Fibroblast of the aortic adventitia (primary cell): ENCODE results near the gene DYNLL1. TPM values are rescaled to one million over a fixed set of nuclear protein-coding genes. Genes with fewer than 3 reads are reported as not detected.

Experiments
- DNase-seq: peaks from one replicate; pipeline ENCODE4 v3.0.0-alpha.2; 2010; ENCODE audit warnings: low read depth
- H3K4me3 ChIP-seq: 2 replicates; pipeline ENCODE4 v1.5.1; 2011; ENCODE audit warnings: low read depth, mild to moderate bottlenecking, control low read depth, low read length, moderate library complexity
- total RNA-seq: library from RNA; depleted of rRNA; stranded (reverse); fragments of >200 nt; gene quantifications from 2 replicates; pipeline ENCODE4 v1.2.3, GENCODE V29; 2012; ENCODE audit warnings: low replicate concordance
- TF ChIP-seq, protein P1 (sequence below): IDR thresholded peaks from 2 replicates; pipeline ENCODE4 v1.5.1; 2011; ENCODE audit warnings: mild to moderate bottlenecking, low read length, control low read depth, inconsistent platforms; ENCODE audit not compliant: insufficient read depth

DYNLL1 gene
- total RNA-seq, 1 donor = 453 TPM

DNA sequence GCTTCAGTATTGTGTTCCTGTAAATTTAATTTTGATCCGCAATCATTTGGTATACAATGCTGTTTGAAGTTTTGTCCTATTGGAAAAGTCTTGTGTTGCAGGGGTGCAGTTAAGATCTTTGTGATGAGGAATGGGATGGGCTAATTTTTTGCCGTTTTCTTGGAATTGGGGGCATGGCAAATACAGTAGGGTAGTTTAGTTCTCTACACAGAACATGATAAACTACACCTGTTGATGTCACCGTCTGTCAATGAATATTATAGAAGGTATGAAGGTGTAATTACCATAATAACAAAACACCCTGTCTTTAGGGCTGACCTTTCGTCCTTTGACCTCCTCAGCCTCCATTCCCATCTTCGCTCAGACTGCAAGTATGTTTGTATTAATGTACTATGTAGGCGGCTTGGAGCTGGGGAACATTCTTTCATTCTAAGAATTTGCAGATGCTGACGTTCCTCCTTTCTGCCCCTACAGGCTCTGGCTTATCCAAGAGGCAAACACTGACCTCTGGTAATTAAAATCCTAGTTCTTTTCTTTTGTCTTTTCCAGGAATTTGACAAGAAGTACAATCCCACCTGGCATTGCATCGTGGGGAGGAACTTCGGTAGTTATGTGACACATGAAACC lies 1.7 kb downstream of the DYNLL1 start:
- DNase-seq = peak; percentile 35
- TF ChIP-seq, protein P1, sequence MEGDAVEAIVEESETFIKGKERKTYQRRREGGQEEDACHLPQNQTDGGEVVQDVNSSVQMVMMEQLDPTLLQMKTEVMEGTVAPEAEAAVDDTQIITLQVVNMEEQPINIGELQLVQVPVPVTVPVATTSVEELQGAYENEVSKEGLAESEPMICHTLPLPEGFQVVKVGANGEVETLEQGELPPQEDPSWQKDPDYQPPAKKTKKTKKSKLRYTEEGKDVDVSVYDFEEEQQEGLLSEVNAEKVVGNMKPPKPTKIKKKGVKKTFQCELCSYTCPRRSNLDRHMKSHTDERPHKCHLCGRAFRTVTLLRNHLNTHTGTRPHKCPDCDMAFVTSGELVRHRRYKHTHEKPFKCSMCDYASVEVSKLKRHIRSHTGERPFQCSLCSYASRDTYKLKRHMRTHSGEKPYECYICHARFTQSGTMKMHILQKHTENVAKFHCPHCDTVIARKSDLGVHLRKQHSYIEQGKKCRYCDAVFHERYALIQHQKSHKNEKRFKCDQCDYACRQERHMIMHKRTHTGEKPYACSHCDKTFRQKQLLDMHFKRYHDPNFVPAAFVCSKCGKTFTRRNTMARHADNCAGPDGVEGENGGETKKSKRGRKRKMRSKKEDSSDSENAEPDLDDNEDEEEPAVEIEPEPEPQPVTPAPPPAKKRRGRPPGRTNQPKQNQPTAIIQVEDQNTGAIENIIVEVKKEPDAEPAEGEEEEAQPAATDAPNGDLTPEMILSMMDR = no peak
- H3K4me3 ChIP-seq = peak overlapping the region; percentile 92

DNA sequence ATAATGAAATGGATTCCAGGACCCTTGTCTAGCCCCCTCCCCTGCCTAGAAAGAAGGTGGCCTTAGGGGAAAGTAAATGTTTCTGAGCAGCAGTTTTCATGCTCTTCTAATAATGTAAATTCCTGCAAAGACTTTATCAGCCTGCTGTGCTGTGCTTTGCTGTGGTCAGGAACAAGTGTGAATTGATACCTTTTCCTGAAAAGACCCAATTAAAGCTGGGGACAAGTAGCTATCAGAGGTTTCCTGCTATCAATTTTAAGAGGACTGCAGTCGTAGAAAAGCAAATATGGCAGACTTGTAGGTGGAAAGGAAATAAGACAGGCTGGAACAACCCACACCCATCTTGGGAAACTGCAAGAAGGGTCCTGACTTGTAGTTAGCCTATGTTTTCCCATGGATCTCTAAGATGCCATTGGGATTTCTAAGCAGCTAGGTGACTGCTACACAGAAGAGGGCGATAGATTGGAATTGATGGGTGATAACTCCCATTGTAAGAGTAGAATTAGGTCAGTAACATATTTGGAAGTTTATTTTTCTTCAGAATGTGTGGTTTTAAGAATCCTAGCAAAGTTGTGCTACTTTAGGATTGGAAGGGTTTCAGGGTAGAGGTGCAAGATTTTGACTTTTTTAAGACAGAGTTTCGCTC lies 3.1 kb downstream of the DYNLL1 start:
- TF ChIP-seq, protein P1 = no peak
- H3K4me3 ChIP-seq = no peak overlapping the region
- DNase-seq = no peak

- DNase-seq = peak; percentile 17
- TF ChIP-seq, protein P1 = no peak
- H3K4me3 ChIP-seq = no peak overlapping the region
These were observed 4.7 kb downstream of the DYNLL1 start for GRCh38 chr12:120500581-120500980.

DNA sequence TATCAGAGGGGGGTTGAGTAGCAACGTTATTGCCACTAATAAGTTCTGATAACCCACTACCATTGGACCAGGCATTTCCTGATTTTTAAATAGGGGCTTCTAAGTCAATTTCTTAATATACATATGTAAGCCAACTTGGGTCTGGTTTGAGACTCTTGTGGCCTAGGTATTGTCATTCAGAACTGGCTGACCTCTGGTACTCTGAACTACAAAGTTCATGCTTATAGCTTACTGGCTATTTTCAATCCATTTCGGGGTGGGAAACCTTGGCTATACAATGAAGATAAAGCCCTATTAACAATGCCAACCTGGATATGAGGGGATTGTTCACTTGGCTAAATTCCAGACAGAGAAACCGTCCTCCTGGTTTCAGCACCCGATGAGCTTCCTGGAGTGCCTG lies 8.7 kb downstream of the DYNLL1 start:
- TF ChIP-seq, protein P1 = no peak
- no peak for DNase-seq
- no peak overlapping the region for H3K4me3 ChIP-seq

GRCh38 chr12:120508537-120508936 lies 12.6 kb downstream of the DYNLL1 start:
- DNase-seq = no peak
- H3K4me3 ChIP-seq = no peak overlapping the region
- TF ChIP-seq, protein P1 = no peak

GRCh38 chr12:120514002-120514401 lies 18.1 kb downstream of the DYNLL1 start:
- TF ChIP-seq, protein P1 = no peak
- DNase-seq = no peak
- no peak overlapping the region for H3K4me3 ChIP-seq
